Suprapubic skin (tissue), 3 donors: Measurements from ENCODE around the gene TCF3.

Experiments used
- CTCF ChIP-seq, 2 donors: fragments of 200-600 bp in 1 of 2; fragments of 450-650 bp in 1 of 2; sonication (generic) in 1 of 2; IDR thresholded peaks; one replicate each; pipeline ENCODE4 v1.5.1; 2016 to 2019; ENCODE audit warnings: antibody characterized with exemption in 2 of 2, mild to moderate bottlenecking in 1 of 2, moderate library complexity in 1 of 2
- EP300 ChIP-seq: sonication (generic); formaldehyde crosslinking; IDR thresholded peaks from one replicate; pipeline ENCODE4 v1.6.1; 2017; ENCODE audit warnings: antibody characterized with exemption
- POLR2A ChIP-seq, 2 donors: fragments of 450-650 bp; IDR thresholded peaks; one replicate each; pipeline ENCODE4 v1.6.1; 2017; ENCODE audit warnings: antibody characterized with exemption in 2 of 2, mild to moderate bottlenecking in 2 of 2, moderate library complexity in 2 of 2

- TF ChIP-seq CTCF (IDR thresholded peaks at IDR 0.05) = no peak
- TF ChIP-seq EP300 = no peak
- TF ChIP-seq POLR2A (IDR thresholded peaks at IDR 0.05) = no peak
Observed at GRCh38 chr19:1580957-1581356, 71.5 kb downstream of the TCF3 start.
